A549 (cell line): ENCODE measurements around the gene RXRG. TPM values are rescaled to one million over a fixed set of nuclear protein-coding genes. Genes with fewer than 3 reads are reported as not detected.

Experiments used
- ATAC-seq, 2 experiments: fragments of 200-7000 bp in 1 of 2; fragments of >200 bp in 1 of 2; cut with Nextera tagmentation in 1 of 2; cut with Tn5 transposase in 1 of 2; 3 replicates each; pipeline versions ENCODE4 v1.8.0 to v1.9.1; 2018 to 2020; ENCODE audit warnings: mild to moderate bottlenecking in 1 of 2, moderate library complexity in 1 of 2
- CTCF ChIA-PET: fragments of 300-600 bp; sonication (Branson Sonifier 250); formaldehyde crosslinking; extraction: SDS; loops from one replicate; lab custom pipeline; 2021; ENCODE audit warnings: antibody characterized with exemption, inconsistent platforms; lab: Yijun Ruan, JAX
- POLR2A ChIA-PET: fragments of 350-600 bp; formaldehyde crosslinking; extraction: SDS; loops from one replicate; lab custom pipeline; 2021; ENCODE audit warnings: antibody characterized with exemption, inconsistent platforms; lab: Yijun Ruan, JAX
- DNase-seq, 2 experiments: peaks; one replicate each; pipeline versions ENCODE4 v3.0.0 to v3.0.0-alpha.2; 2011 to 2016; ENCODE audit warnings: low read depth in 1 of 2, low spot score in 1 of 2
- FAIRE-seq: peaks from 2 replicates; lab custom pipeline; 2011; peaks lifted over from hg19 to GRCh38; lab: Jason Lieb, UNC
- H3K27ac ChIP-seq, 2 experiments: fragments of >200 bp; sonication (Bioruptor Twin); formaldehyde crosslinking; 3 replicates each; pipeline ENCODE4 v1.5.1; 2016 to 2017
- H3K4me1 ChIP-seq: fragments of >200 bp; sonication (Bioruptor Twin); formaldehyde crosslinking; 3 replicates; pipeline ENCODE4 v1.6.1; 2016
- H3K4me2 ChIP-seq: fragments of >200 bp; sonication (Bioruptor Twin); formaldehyde crosslinking; 3 replicates; pipeline ENCODE4 v1.6.1; 2016
- H3K4me3 ChIP-seq: fragments of >200 bp; sonication (Bioruptor Twin); formaldehyde crosslinking; 3 replicates; pipeline ENCODE4 v1.5.1; 2016
- H3K9me3 ChIP-seq: fragments of >200 bp; sonication (Bioruptor Twin); formaldehyde crosslinking; 3 replicates; pipeline ENCODE4 v1.6.1; 2016
- BHLHE40 ChIP-seq: IDR thresholded peaks from 2 replicates; pipeline ENCODE4 v1.6.1; 2012; ENCODE audit warnings: low read depth, low read length, inconsistent platforms
- CBX8 ChIP-seq: fragments of 200-600 bp; sonication (generic); IDR thresholded peaks from 2 replicates; pipeline ENCODE4 v1.6.1; 2016
- CHD2 ChIP-seq: fragments of 150-350 bp; IDR thresholded peaks from 2 replicates; pipeline ENCODE4 v1.6.1; 2014; ENCODE audit warnings: low read length; ENCODE audit not compliant: partially characterized antibody
- EP300 ChIP-seq, 2 experiments: fragments of >200 bp; sonication (Bioruptor Twin); formaldehyde crosslinking; IDR thresholded peaks; 2 replicates in 1 of 2; 3 replicates in 1 of 2; pipeline ENCODE4 v1.6.1; 2016 to 2017
- FOSB ChIP-seq: fragments of 250-450 bp; sonication (Bioruptor Pico); IDR thresholded peaks from 2 replicates; pipeline ENCODE4 v1.5.0; 2020; ENCODE audit warnings: mild to moderate bottlenecking, moderate library complexity
- FOSL2 ChIP-seq, 2 experiments: fragments of 450-650 bp in 1 of 2; fragments of >200 bp in 1 of 2; sonication (Bioruptor Twin) in 1 of 2; formaldehyde crosslinking; IDR thresholded peaks; 2 replicates each; pipeline versions ENCODE4 v1.5.0 to v1.6.1; 2016 to 2020; ENCODE audit warnings: mild to moderate bottlenecking in 1 of 2, moderate library complexity in 1 of 2
- HDAC2 ChIP-seq: fragments of 200-600 bp; sonication (generic); IDR thresholded peaks from 2 replicates; pipeline ENCODE4 v1.6.1; 2016
- HOXB5 ChIP-seq: fragments of 250-450 bp; sonication (Bioruptor Pico); IDR thresholded peaks from 2 replicates; pipeline ENCODE4 v1.5.0; 2020; ENCODE audit warnings: mild to moderate bottlenecking, moderate library complexity
- JUN ChIP-seq, 2 experiments: fragments of >200 bp; sonication (Bioruptor Twin); formaldehyde crosslinking; IDR thresholded peaks; 2 replicates in 1 of 2; 3 replicates in 1 of 2; pipeline ENCODE4 v1.6.1; 2016 to 2017
- JUNB ChIP-seq: fragments of >200 bp; sonication (Bioruptor Twin); formaldehyde crosslinking; IDR thresholded peaks from 2 replicates; pipeline ENCODE4 v1.6.1; 2016
- KDM1A ChIP-seq: fragments of 200-600 bp; sonication (generic); IDR thresholded peaks from 2 replicates; pipeline ENCODE4 v1.6.1; 2016; ENCODE audit warnings: low read depth, mild to moderate bottlenecking
- NFE2L2 ChIP-seq: fragments of 150-350 bp; conservative IDR thresholded peaks from 2 replicates; pipeline ENCODE4 v1.6.1; 2014; ENCODE audit warnings: low read length
- POLR2A ChIP-seq: IDR thresholded peaks from 2 replicates; pipeline ENCODE4 v1.6.1; 2012; ENCODE audit warnings: mild to moderate bottlenecking, low read length
- RAD21 ChIP-seq, 2 experiments: fragments of >200 bp in 1 of 2; sonication (Bioruptor Twin) in 1 of 2; formaldehyde crosslinking in 1 of 2; IDR thresholded peaks in 1 of 2; conservative IDR thresholded peaks in 1 of 2; 2 replicates in 1 of 2; 3 replicates in 1 of 2; pipeline ENCODE4 v1.6.1; 2012 to 2018; ENCODE audit warnings: inconsistent platforms in 1 of 2
- RCOR1 ChIP-seq: fragments of 150-350 bp; IDR thresholded peaks from 2 replicates; pipeline ENCODE4 v1.6.1; 2014; ENCODE audit warnings: antibody characterized with exemption, low read length, low read depth
- TFCP2L1 ChIP-seq: fragments of 250-450 bp; sonication (Bioruptor Pico); IDR thresholded peaks from 2 replicates; pipeline ENCODE4 v1.5.0; 2021; ENCODE audit warnings: mild to moderate bottlenecking
- ZC3H11A ChIP-seq: fragments of 450-650 bp; IDR thresholded peaks from 2 replicates; pipeline ENCODE4 v1.6.1; 2014; ENCODE audit warnings: antibody characterized with exemption, mild to moderate bottlenecking
- ZNF302 ChIP-seq: fragments of 250-450 bp; sonication (Bioruptor Pico); IDR thresholded peaks from 2 replicates; pipeline ENCODE4 v1.9.0; 2021; ENCODE audit warnings: inconsistent platforms, mild to moderate bottlenecking, moderate library complexity
- WGBS: methylation state at CpG from one replicate; pipeline ENCODE4 v1.1.6; 2017; ENCODE audit errors: missing lambda C conversion rate; 5-methylcytosine and 5-hydroxymethylcytosine counted together
- polyA plus RNA-seq, 4 experiments: library from polyadenylated mRNA; depleted of rRNA in 3 of 4; stranded (reverse); fragments of >200 nt; fragmentation: RNase III in 1 of 4; extraction: RNeasy Plus Mini Kit Qiagen cat#74134 plus additional on column Dnase treatment in 1 of 4; gene quantifications; 2 replicates in 3 of 4; 3 replicates in 1 of 4; pipeline ENCODE4 v1.2.3, GENCODE V29; 2011 to 2017
- TF ChIP-seq, protein P1 (sequence below): IDR thresholded peaks from 2 replicates; pipeline ENCODE4 v1.6.1; 2012; ENCODE audit warnings: low read depth, borderline replicate concordance
- TF ChIP-seq, protein P2 (sequence below): fragments of >200 bp; sonication (Bioruptor Twin); formaldehyde crosslinking; IDR thresholded peaks from 3 replicates; pipeline ENCODE4 v1.5.1; 2016
- TF ChIP-seq, protein P3 (sequence below): fragments of 450-650 bp; IDR thresholded peaks from 2 replicates; pipeline ENCODE4 v1.6.1; 2014; ENCODE audit warnings: antibody characterized with exemption
- TF ChIP-seq, protein P4 (sequence below): fragments of 200-600 bp; sonication (generic); IDR thresholded peaks from 2 replicates; pipeline ENCODE4 v1.6.1; 2016; ENCODE audit warnings: antibody characterized with exemption, mild to moderate bottlenecking, moderate library complexity
- TF ChIP-seq, protein P5 (sequence below): IDR thresholded peaks from 2 replicates; pipeline ENCODE4 v1.6.1; 2012

Gene RXRG
- polyA plus RNA-seq, 2 of the 4 experiments (the other 2 are of a cell fraction), result not detected

DNA sequence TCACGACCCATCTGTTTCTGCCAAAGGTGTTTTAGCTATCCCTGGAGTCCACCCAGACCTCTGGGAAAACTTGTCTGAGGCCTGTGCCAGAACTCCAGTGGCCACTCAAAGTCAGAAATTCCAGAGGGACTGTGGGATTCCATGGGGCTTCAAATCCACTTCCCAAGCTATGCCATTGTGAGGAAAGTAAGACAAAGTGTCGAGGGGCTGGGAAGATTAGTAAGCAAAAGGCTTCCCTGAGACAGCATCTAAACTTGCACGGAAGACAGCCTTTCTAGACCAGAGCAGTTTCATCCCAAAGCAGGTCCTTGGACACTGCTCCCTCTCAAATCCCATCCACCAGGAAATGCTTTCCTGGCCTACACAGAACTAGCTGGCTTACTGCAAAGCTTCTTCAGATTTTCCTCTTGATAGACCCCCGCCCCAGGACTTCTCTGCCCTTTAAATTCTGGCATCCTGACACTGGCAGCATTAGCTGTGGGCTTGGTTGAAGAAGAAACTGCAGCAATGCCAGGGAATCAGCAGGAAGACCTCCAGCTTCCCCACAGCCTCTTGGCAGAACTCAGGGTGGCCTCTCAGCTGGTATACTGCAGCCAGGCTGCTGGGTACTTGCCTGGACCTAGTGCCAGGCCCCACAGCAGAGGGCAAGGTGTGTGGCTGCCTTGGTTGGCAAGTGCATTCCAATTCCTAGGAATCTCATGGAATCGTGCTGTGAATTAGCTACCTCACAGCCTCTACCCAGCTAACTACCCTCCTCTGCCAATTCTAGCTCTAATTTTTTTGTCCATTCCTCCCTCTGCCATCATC is 61.1 kb downstream of the RXRG start (continued):
- TF ChIP-seq BHLHE40 (no peak), JUN (IDR thresholded peaks at IDR 0.05) (no peak), ZC3H11A (no peak)
- TF ChIP-seq, protein P1, sequence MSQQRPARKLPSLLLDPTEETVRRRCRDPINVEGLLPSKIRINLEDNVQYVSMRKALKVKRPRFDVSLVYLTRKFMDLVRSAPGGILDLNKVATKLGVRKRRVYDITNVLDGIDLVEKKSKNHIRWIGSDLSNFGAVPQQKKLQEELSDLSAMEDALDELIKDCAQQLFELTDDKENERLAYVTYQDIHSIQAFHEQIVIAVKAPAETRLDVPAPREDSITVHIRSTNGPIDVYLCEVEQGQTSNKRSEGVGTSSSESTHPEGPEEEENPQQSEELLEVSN, result no peak

DNA sequence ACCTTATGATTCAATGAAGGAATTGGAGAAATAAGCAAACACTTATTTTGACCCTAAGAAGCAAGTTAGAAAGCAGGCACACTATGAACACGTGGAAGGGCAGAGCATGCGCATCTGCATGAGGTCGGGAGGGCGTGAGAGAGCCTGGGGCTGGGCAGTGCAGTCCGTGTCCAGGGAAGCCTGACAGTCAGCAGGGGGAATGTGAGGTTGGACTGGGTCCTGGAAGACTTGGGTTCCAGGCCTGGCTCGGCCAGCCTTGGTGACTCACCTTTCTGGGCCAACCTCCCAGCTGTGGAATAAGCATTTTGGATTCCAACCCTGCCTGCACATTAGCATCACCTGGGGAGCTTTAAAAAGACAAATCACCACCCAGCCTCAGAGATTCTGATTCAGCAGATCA is 61.9 kb downstream of the RXRG start:
- Histone ChIP-seq H3K4me3 (no peak overlapping the region), H3K4me2 (no peak overlapping the region), H3K4me1 (no peaks in the 10 kb centered on the region), H3K9me3 (no peaks in the 10 kb centered on the region)
- FAIRE-seq (no peak), DNase-seq (no peak), ATAC-seq (no peak)
- POLR2A ChIA-PET, result no interaction called here
- CTCF ChIA-PET, result interaction anchor here (0.8 to 5.4 kb wide), 4 partner anchors 10 to 45 kb away, joined by 3 to 47 read pairs (median 22); no protein-coding TSS in a partner anchor
- TF ChIP-seq CBX8, result no peak
- TF ChIP-seq, protein P2, sequence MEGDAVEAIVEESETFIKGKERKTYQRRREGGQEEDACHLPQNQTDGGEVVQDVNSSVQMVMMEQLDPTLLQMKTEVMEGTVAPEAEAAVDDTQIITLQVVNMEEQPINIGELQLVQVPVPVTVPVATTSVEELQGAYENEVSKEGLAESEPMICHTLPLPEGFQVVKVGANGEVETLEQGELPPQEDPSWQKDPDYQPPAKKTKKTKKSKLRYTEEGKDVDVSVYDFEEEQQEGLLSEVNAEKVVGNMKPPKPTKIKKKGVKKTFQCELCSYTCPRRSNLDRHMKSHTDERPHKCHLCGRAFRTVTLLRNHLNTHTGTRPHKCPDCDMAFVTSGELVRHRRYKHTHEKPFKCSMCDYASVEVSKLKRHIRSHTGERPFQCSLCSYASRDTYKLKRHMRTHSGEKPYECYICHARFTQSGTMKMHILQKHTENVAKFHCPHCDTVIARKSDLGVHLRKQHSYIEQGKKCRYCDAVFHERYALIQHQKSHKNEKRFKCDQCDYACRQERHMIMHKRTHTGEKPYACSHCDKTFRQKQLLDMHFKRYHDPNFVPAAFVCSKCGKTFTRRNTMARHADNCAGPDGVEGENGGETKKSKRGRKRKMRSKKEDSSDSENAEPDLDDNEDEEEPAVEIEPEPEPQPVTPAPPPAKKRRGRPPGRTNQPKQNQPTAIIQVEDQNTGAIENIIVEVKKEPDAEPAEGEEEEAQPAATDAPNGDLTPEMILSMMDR, result no peak
- TF ChIP-seq ZC3H11A, result no peak
- no peak for TF ChIP-seq FOSL2 (IDR thresholded peaks at IDR 0.05)
- no peak for TF ChIP-seq FOSL2 (CRISPR knock-in tag; IDR thresholded peaks at IDR 0.05)
- no peak for TF ChIP-seq RAD21 (conservative IDR thresholded peaks at IDR 0.05 in 1 of 2, IDR thresholded peaks at IDR 0.05 in 1 of 2)
- no peak for TF ChIP-seq HDAC2
- no peak for TF ChIP-seq POLR2A
- no peak for TF ChIP-seq NFE2L2
- no peak for TF ChIP-seq BHLHE40
- no peak for TF ChIP-seq FOSB (CRISPR knock-in tag)
- no peak for TF ChIP-seq JUNB
- no peak for TF ChIP-seq TFCP2L1 (CRISPR knock-in tag)
- TF ChIP-seq EP300 (IDR thresholded peaks at IDR 0.05), result no peak
- TF ChIP-seq, protein P3, sequence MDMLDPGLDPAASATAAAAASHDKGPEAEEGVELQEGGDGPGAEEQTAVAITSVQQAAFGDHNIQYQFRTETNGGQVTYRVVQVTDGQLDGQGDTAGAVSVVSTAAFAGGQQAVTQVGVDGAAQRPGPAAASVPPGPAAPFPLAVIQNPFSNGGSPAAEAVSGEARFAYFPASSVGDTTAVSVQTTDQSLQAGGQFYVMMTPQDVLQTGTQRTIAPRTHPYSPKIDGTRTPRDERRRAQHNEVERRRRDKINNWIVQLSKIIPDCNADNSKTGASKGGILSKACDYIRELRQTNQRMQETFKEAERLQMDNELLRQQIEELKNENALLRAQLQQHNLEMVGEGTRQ, result no peak
- no peak for TF ChIP-seq KDM1A
- TF ChIP-seq HOXB5, result no peak
- no peak for TF ChIP-seq ZNF302 (CRISPR knock-in tag)
- TF ChIP-seq, all 56 proteins: peak for 0
- H3K27ac ChIP-seq, result no peak overlapping the region
- WGBS, result 36% methylated on average over 6 of the region's 6 CpGs

DNA sequence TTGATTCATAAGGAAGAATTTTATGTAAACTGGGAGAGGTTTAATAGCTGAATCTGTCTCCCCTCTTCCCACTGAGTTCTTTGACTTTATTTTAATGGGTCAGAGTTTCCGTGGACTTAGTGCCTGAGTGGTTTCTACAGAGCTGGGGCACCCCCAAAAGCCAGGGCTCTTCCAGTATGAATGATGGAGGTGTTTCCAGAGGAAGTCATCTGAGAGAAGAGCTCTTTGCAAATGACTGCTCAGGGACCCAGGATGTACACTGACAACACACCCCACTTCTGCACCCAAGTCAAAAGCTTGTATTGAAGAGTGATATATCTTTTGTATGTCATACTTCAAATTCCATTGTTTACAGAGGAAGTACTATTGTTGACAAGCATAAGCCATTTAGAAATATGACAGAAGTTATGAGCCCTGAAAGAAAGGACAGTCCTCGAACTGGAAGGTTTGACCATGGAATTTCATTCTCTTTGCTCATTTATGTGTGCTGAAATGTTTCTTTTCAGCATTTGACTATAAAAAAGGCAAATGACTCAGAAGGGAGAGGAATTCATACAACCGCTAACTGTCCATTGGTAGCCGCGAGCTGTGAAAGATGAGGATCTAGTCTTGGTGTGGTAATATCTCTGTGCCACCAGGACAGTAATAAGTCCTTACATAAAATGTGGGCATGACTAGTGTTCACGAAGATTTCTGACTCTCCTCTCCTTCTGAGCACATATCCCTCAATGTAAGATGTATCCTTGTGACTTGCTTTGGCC is 63.0 kb downstream of the RXRG start:
- POLR2A ChIA-PET, result no interaction called here
- TF ChIP-seq KDM1A, result no peak
- TF ChIP-seq CHD2, result no peak
- TF ChIP-seq, protein P4, sequence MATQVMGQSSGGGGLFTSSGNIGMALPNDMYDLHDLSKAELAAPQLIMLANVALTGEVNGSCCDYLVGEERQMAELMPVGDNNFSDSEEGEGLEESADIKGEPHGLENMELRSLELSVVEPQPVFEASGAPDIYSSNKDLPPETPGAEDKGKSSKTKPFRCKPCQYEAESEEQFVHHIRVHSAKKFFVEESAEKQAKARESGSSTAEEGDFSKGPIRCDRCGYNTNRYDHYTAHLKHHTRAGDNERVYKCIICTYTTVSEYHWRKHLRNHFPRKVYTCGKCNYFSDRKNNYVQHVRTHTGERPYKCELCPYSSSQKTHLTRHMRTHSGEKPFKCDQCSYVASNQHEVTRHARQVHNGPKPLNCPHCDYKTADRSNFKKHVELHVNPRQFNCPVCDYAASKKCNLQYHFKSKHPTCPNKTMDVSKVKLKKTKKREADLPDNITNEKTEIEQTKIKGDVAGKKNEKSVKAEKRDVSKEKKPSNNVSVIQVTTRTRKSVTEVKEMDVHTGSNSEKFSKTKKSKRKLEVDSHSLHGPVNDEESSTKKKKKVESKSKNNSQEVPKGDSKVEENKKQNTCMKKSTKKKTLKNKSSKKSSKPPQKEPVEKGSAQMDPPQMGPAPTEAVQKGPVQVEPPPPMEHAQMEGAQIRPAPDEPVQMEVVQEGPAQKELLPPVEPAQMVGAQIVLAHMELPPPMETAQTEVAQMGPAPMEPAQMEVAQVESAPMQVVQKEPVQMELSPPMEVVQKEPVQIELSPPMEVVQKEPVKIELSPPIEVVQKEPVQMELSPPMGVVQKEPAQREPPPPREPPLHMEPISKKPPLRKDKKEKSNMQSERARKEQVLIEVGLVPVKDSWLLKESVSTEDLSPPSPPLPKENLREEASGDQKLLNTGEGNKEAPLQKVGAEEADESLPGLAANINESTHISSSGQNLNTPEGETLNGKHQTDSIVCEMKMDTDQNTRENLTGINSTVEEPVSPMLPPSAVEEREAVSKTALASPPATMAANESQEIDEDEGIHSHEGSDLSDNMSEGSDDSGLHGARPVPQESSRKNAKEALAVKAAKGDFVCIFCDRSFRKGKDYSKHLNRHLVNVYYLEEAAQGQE, result no peak
- no peak for TF ChIP-seq RCOR1
- TF ChIP-seq, protein P5, sequence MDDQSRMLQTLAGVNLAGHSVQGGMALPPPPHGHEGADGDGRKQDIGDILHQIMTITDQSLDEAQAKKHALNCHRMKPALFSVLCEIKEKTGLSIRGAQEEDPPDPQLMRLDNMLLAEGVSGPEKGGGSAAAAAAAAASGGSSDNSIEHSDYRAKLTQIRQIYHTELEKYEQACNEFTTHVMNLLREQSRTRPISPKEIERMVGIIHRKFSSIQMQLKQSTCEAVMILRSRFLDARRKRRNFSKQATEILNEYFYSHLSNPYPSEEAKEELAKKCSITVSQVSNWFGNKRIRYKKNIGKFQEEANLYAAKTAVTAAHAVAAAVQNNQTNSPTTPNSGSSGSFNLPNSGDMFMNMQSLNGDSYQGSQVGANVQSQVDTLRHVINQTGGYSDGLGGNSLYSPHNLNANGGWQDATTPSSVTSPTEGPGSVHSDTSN, result no peak
- TF ChIP-seq, protein P2, result no peak
- TF ChIP-seq BHLHE40, result no peak

More for the DNA sequence above, 63.0 kb downstream of the RXRG start:
- CTCF ChIA-PET, result interaction anchor here (1.0 to 5.4 kb wide), 4 partner anchors 11 to 210 kb away, joined by 3 to 47 read pairs (median 22); no protein-coding TSS in a partner anchor
- no peak overlapping the region for H3K4me3 ChIP-seq
- no peak for DNase-seq
- no peak for ATAC-seq
- no peaks in the 10 kb centered on the region for H3K9me3 ChIP-seq
- no peak overlapping the region for H3K27ac ChIP-seq
- no peak for FAIRE-seq
- WGBS, result 46% methylated on average over 6 of the region's 6 CpGs
- H3K4me2 ChIP-seq, result no peak overlapping the region
- H3K4me1 ChIP-seq, result no peaks in the 10 kb centered on the region
